Thyroid gland (tissue), 4 donors: ENCODE data around the gene CCL17. TPM values are rescaled to one million over a fixed set of nuclear protein-coding genes. Genes with fewer than 3 reads are reported as not detected.

Experiments used
- DNase-seq, 2 donors: peaks; one replicate each; pipeline ENCODE4 v3.0.0-alpha.2; 2019
- H3K27ac ChIP-seq, 3 donors: fragments of 200-600 bp; sonication (generic); 1 replicate in 2 of 3; 2 replicates in 1 of 3; pipeline ENCODE4 v1.5.1; 2016 to 2019; ENCODE audit warnings: mild to moderate bottlenecking in 1 of 3, moderate library complexity in 1 of 3
- H3K27me3 ChIP-seq: fragments of 200-600 bp; sonication (generic); one replicate; pipeline ENCODE4 v1.5.1; 2019
- H3K36me3 ChIP-seq, 2 donors: fragments of 200-600 bp; sonication (generic); one replicate each; pipeline ENCODE4 v1.5.1; 2016 to 2019
- H3K4me1 ChIP-seq, 2 donors: fragments of 200-600 bp; sonication (generic); one replicate each; pipeline ENCODE4 v1.5.1; 2017 to 2019
- H3K4me3 ChIP-seq, 3 donors: fragments of 200-600 bp; sonication (generic); replicated peaks in 1 of 3; 1 replicate in 2 of 3; 2 replicates in 1 of 3; pipeline ENCODE4 v1.5.1; 2016; ENCODE audit warnings: mild to moderate bottlenecking in 1 of 3
- H3K9me3 ChIP-seq: fragments of 200-600 bp; sonication (generic); one replicate; pipeline ENCODE4 v1.5.1; 2017
- CTCF ChIP-seq, 6 experiments: fragments of 200-600 bp in 3 of 6; fragments of 450-650 bp in 3 of 6; sonication (generic) in 3 of 6; IDR thresholded peaks; one replicate each; pipeline ENCODE4 v1.5.1; 2016 to 2019; ENCODE audit warnings: antibody characterized with exemption in 6 of 6, mild to moderate bottlenecking in 2 of 6, inconsistent platforms in 1 of 6, moderate library complexity in 1 of 6
- POLR2A ChIP-seq, 2 donors: fragments of 450-650 bp; IDR thresholded peaks; one replicate each; pipeline ENCODE4 v1.6.1; 2017; ENCODE audit warnings: antibody characterized with exemption in 2 of 2, mild to moderate bottlenecking in 2 of 2, moderate library complexity in 1 of 2
- WGBS, 2 donors: methylation state at CpG; one replicate each; pipeline ENCODE4 v1.1.5; 2017; 5-methylcytosine and 5-hydroxymethylcytosine counted together
- intact Hi-C: fragments of 100-400 bp; cut with DNase I; formaldehyde crosslinking; loops from one replicate; pipeline ENCODE4 v1.15.1; 2023
- total RNA-seq, 4 donors: library from RNA; depleted of rRNA; stranded (reverse); fragments of >200 nt; gene quantifications; one replicate each; pipeline ENCODE4 v1.2.3, GENCODE V29; 2016

Gene CCL17
- total RNA-seq: not detected

GRCh38 chr16:57403965-57404817, at the start of gene CCL17:
CCL17 (plus strand) TSS chr16:57404767; CDS start chr16:57413933, 9,166 bp downstream.
- no peaks in the 10 kb centered on the region for H3K9me3 ChIP-seq

GRCh38 chr16:57355898-57356414, 48.6 kb upstream of the CCL17 start:
- Histone ChIP-seq H3K36me3 (no peaks in the 10 kb centered on the region), H3K9me3 (no peaks in the 10 kb centered on the region), H3K27me3 (no peaks in the 10 kb centered on the region), H3K27ac (no peak overlapping the region), H3K4me3 (no peak overlapping the region), H3K4me1 (no peaks in the 10 kb centered on the region)
- 87 to 93% methylated on average over 5 of the region's 5 CpGs for WGBS, 2 donors
- intact Hi-C loops: no loop called here
- TF ChIP-seq POLR2A (IDR thresholded peaks at IDR 0.05): no peak
- no peak for TF ChIP-seq CTCF (IDR thresholded peaks at IDR 0.05)
- no peak for DNase-seq

More at GRCh38 chr16:57403965-57404817, at the start of gene CCL17:
- TF ChIP-seq POLR2A (IDR thresholded peaks at IDR 0.05) (no peak), CTCF (IDR thresholded peaks at IDR 0.05) (no peak)
- WGBS, 2 donors: 76 to 83% methylated on average over 17 of the region's 17 CpGs
- no peak for DNase-seq
- intact Hi-C loops: no loop called here
- Histone ChIP-seq H3K27me3 (no peaks in the 10 kb centered on the region), H3K36me3 (no peaks in the 10 kb centered on the region), H3K27ac (no peak within 1 kb of the TSS), H3K4me1 (no peaks in the 10 kb centered on the region), H3K4me3 (no peak within 1 kb of the TSS)

- TF ChIP-seq POLR2A (IDR thresholded peaks at IDR 0.05) (no peak), CTCF (IDR thresholded peaks at IDR 0.05) (no peak)
- H3K36me3 ChIP-seq: no peaks in the 10 kb centered on the region
- no peaks in the 10 kb centered on the region for H3K9me3 ChIP-seq
- no peak for DNase-seq
- 95 to 98% methylated on average over 4 of the region's 4 CpGs for WGBS, 2 donors
- H3K27ac ChIP-seq: no peak overlapping the region
- peaks cover 0 to 4% of the 10 kb centered on the region in 2 donors for H3K4me1 ChIP-seq
- H3K4me3 ChIP-seq: no peak overlapping the region
- H3K27me3 ChIP-seq: no peaks in the 10 kb centered on the region
- intact Hi-C loops: no loop called here
These were observed 48.0 kb upstream of the CCL17 start for GRCh38 chr16:57356547-57356946.

GRCh38 chr16:57357330-57358085, 47.1 kb upstream of the CCL17 start:
- TF ChIP-seq POLR2A (IDR thresholded peaks at IDR 0.05) (no peak), CTCF (IDR thresholded peaks at IDR 0.05) (no peak)
- WGBS, 2 donors: 83 to 91% methylated on average over 9 of the region's 9 CpGs
- Histone ChIP-seq H3K36me3 (no peaks in the 10 kb centered on the region), H3K4me1 (peaks cover 0 to 7% of the 10 kb centered on the region in 2 donors), H3K9me3 (no peaks in the 10 kb centered on the region), H3K27ac (no peak overlapping the region), H3K27me3 (no peaks in the 10 kb centered on the region), H3K4me3 (no peak overlapping the region)
- intact Hi-C loops: no loop called here
- no peak for DNase-seq

GRCh38 chr16:57358086-57358420, 46.5 kb upstream of the CCL17 start:
- H3K9me3 ChIP-seq: no peaks in the 10 kb centered on the region
- H3K36me3 ChIP-seq: no peaks in the 10 kb centered on the region
- H3K27ac ChIP-seq: no peak overlapping the region
- intact Hi-C loops: no loop called here
- no peak for DNase-seq
- peaks cover 0 to 7% of the 10 kb centered on the region in 2 donors for H3K4me1 ChIP-seq
- TF ChIP-seq POLR2A (IDR thresholded peaks at IDR 0.05): no peak
- TF ChIP-seq CTCF (IDR thresholded peaks at IDR 0.05): no peak
- no peaks in the 10 kb centered on the region for H3K27me3 ChIP-seq
- H3K4me3 ChIP-seq: no peak overlapping the region
- WGBS, 2 donors: 73 to 94% methylated on average over 7 of the region's 7 CpGs
